GM23338 (cell line): ENCODE results near the gene FGG. TPM values are rescaled to one million over a fixed set of nuclear protein-coding genes. Genes with fewer than 3 reads are reported as not detected.

Experiments
- ATAC-seq: fragments of 200-7000 bp; cut with Tn5 transposase; 3 replicates; pipeline ENCODE4 v1.9.1; 2020
- DNase-seq: peaks from one replicate; pipeline ENCODE4 v3.0.0-alpha.2; 2015; ENCODE audit warnings: low spot score
- H2AFZ ChIP-seq: fragments of 200-600 bp; sonication (generic); 2 replicates; pipeline ENCODE4 v1.8.0; 2016; ENCODE audit warnings: antibody characterized with exemption, mild to moderate bottlenecking, moderate library complexity
- H3F3A ChIP-seq: fragments of 200-600 bp; sonication (generic); replicated peaks from 2 replicates; pipeline ENCODE4 v1.8.0; 2017; ENCODE audit warnings: antibody characterized with exemption, mixed run types, low read depth
- H3K27ac ChIP-seq: fragments of 200-600 bp; sonication (generic); 2 replicates; pipeline ENCODE4 v1.6.1; 2016; ENCODE audit warnings: low read depth
- H3K27me3 ChIP-seq: fragments of 200-600 bp; sonication (generic); 2 replicates; pipeline ENCODE4 v1.8.0; 2016; ENCODE audit warnings: mild to moderate bottlenecking, mixed run types, moderate library complexity; ENCODE audit not compliant: insufficient read depth
- H3K36me3 ChIP-seq: fragments of 200-600 bp; sonication (generic); 2 replicates; pipeline ENCODE4 v1.8.0; 2016; ENCODE audit warnings: mild to moderate bottlenecking; ENCODE audit not compliant: insufficient read depth
- H3K4me1 ChIP-seq: fragments of 200-600 bp; sonication (generic); 2 replicates; pipeline ENCODE4 v1.8.0; 2016; ENCODE audit warnings: mild to moderate bottlenecking, moderate library complexity; ENCODE audit not compliant: insufficient read depth
- H3K4me2 ChIP-seq: fragments of 200-600 bp; sonication (generic); 2 replicates; pipeline ENCODE4 v1.7.1; 2017; ENCODE audit warnings: mixed run types
- H3K4me3 ChIP-seq: fragments of 200-600 bp; sonication (generic); 2 replicates; pipeline ENCODE4 v1.6.1; 2016; ENCODE audit warnings: mixed run types
- H3K79me2 ChIP-seq: fragments of 200-600 bp; sonication (generic); replicated peaks from 2 replicates; pipeline ENCODE4 v1.8.0; 2017; ENCODE audit warnings: mild to moderate bottlenecking; ENCODE audit not compliant: insufficient read depth
- H3K9me2 ChIP-seq: fragments of 200-600 bp; sonication (generic); 2 replicates; pipeline ENCODE4 v1.8.0; 2017; ENCODE audit not compliant: insufficient read depth
- H4K20me1 ChIP-seq: fragments of 200-600 bp; sonication (generic); replicated peaks from 2 replicates; pipeline ENCODE4 v1.8.0; 2017; ENCODE audit warnings: mild to moderate bottlenecking; ENCODE audit not compliant: insufficient read depth
- H3K27ac Mint-ChIP-seq: 2 replicates; pipeline ENCODE4 v1.8.0; 2020; ENCODE audit warnings: inconsistent platforms, mild to moderate bottlenecking, moderate library complexity, mixed read lengths
- H3K27me3 Mint-ChIP-seq: 3 replicates; pipeline ENCODE4 v1.8.0; 2022; ENCODE audit warnings: low read depth, mild to moderate bottlenecking, moderate library complexity, mixed read lengths, inconsistent platforms; ENCODE audit not compliant: insufficient read depth, poor library complexity
- H3K36me3 Mint-ChIP-seq: 3 replicates; pipeline ENCODE4 v1.8.0; 2021; ENCODE audit warnings: low read depth, mild to moderate bottlenecking, inconsistent platforms, moderate library complexity, mixed read lengths
- H3K4me1 Mint-ChIP-seq: 3 replicates; pipeline ENCODE4 v1.8.0; 2020; ENCODE audit warnings: mild to moderate bottlenecking, inconsistent platforms, mixed read lengths
- H3K4me3 Mint-ChIP-seq: 3 replicates; pipeline ENCODE4 v1.8.0; 2021; ENCODE audit warnings: moderate library complexity, mild to moderate bottlenecking, inconsistent platforms, mixed read lengths
- H3K9me3 Mint-ChIP-seq: 3 replicates; pipeline ENCODE4 v1.8.0; 2020; ENCODE audit warnings: moderate library complexity, mild to moderate bottlenecking, inconsistent platforms, mixed read lengths
- CREB1 ChIP-seq: fragments of 250-450 bp; sonication (Bioruptor Pico); IDR thresholded peaks from 2 replicates; pipeline ENCODE4 v1.5.0; 2020; ENCODE audit warnings: low read depth, mild to moderate bottlenecking, moderate library complexity
- CTCF ChIP-seq, 2 experiments: fragments of 200-600 bp in 1 of 2; sonication (generic) in 1 of 2; conservative IDR thresholded peaks; 2 replicates each; pipeline versions ENCODE4 v1.5.1 to v1.6.1; 2016 to 2017; ENCODE audit warnings: antibody characterized with exemption in 2 of 2, low read depth in 2 of 2, mild to moderate bottlenecking in 2 of 2, moderate library complexity in 1 of 2
- ETS1 ChIP-seq: IDR thresholded peaks from 2 replicates; pipeline ENCODE4 v1.6.1; 2016; ENCODE audit warnings: antibody characterized with exemption
- EZH2 ChIP-seq: fragments of 200-600 bp; sonication (generic); IDR thresholded peaks from one replicate; pipeline ENCODE4 v1.8.0; 2017; ENCODE audit warnings: antibody characterized with exemption, mild to moderate bottlenecking, low read depth; ENCODE audit not compliant: unreplicated experiment
- EZH2phosphoT487 ChIP-seq: fragments of 200-600 bp; sonication (generic); IDR thresholded peaks from one replicate; pipeline ENCODE4 v1.8.1; 2018; ENCODE audit warnings: antibody characterized with exemption; ENCODE audit not compliant: unreplicated experiment
- JUNB ChIP-seq: IDR thresholded peaks from one replicate; pipeline ENCODE4 v1.6.1; 2016; ENCODE audit warnings: antibody characterized with exemption; ENCODE audit not compliant: unreplicated experiment
- REST ChIP-seq: IDR thresholded peaks from one replicate; pipeline ENCODE4 v1.6.1; 2018; ENCODE audit warnings: antibody characterized with exemption; ENCODE audit not compliant: unreplicated experiment
- STAT1 ChIP-seq: IDR thresholded peaks from one replicate; pipeline ENCODE4 v1.6.1; 2016; ENCODE audit warnings: antibody characterized with exemption; ENCODE audit not compliant: unreplicated experiment
- ZNF114 ChIP-seq: fragments of 250-450 bp; sonication (Bioruptor Pico); IDR thresholded peaks from 2 replicates; pipeline ENCODE4 v1.5.0; 2020; ENCODE audit warnings: mild to moderate bottlenecking, moderate library complexity
- ZNF331 ChIP-seq: fragments of 250-450 bp; sonication (Bioruptor Pico); IDR thresholded peaks from 2 replicates; pipeline ENCODE4 v1.5.0; 2020; ENCODE audit warnings: low read depth, mild to moderate bottlenecking, moderate library complexity
- polyA plus RNA-seq: library from polyadenylated mRNA; unstranded; fragments of >200 nt; fragmentation: Nextera tagmentation; extraction: Ambion mirVana; gene quantifications from 2 replicates; pipeline ENCODE4 v1.2.1, GENCODE V29; 2016
- total RNA-seq: library from RNA; depleted of rRNA; stranded (reverse); fragments of >200 nt; shearing (Covaris generic); gene quantifications from 2 replicates; pipeline ENCODE4 v1.2.3, GENCODE V29; 2014

The FGG gene
- total and polyA plus RNA-seq, 2 experiments from 2014 or later, result not detected

- Histone ChIP-seq H3F3A (no peaks in the 10 kb centered on the region), H3K4me3 (no peak overlapping the region), H4K20me1 (no peaks in the 10 kb centered on the region), H3K4me1 (peaks cover 6% of the 10 kb centered on the region; the same call in 1 of the 2 replicates), H3K79me2 (no peaks in the 10 kb centered on the region), H2AFZ (no peak overlapping the region), H3K27ac (no peak overlapping the region), H3K27me3 (no peaks in the 10 kb centered on the region), H3K4me2 (no peak overlapping the region), H3K9me2 (no peaks in the 10 kb centered on the region), H3K36me3 (no peaks in the 10 kb centered on the region)
- DNase-seq, result no peak
- Mint-ChIP-seq H3K4me1 (peaks cover 10% of the 10 kb centered on the region; the same call in 2 of the 3 replicates), H3K4me3 (no peak overlapping the region), H3K36me3 (no peaks in the 10 kb centered on the region), H3K27me3 (no peaks in the 10 kb centered on the region), H3K27ac (no peak overlapping the region), H3K9me3 (no peaks in the 10 kb centered on the region)
- no peak for TF ChIP-seq STAT1
- no peak for TF ChIP-seq EZH2phosphoT487
- no peak for TF ChIP-seq CREB1
- TF ChIP-seq ZNF331, result no peak
- no peak for ATAC-seq
Observed at GRCh38 chr4:154569584-154569983, 42.9 kb downstream of the FGG start.

- Histone ChIP-seq H3K36me3 (no peaks in the 10 kb centered on the region), H3K9me2 (no peaks in the 10 kb centered on the region), H2AFZ (no peak overlapping the region), H4K20me1 (no peaks in the 10 kb centered on the region), H3K79me2 (no peaks in the 10 kb centered on the region), H3K4me2 (no peak overlapping the region), H3K4me1 (peaks cover 6% of the 10 kb centered on the region; the same call in 1 of the 2 replicates), H3F3A (no peaks in the 10 kb centered on the region), H3K27ac (no peak overlapping the region), H3K4me3 (no peak overlapping the region), H3K27me3 (no peaks in the 10 kb centered on the region)
- no peak overlapping the region for H3K4me3 Mint-ChIP-seq
- ATAC-seq (no peak), DNase-seq (no peak)
- peaks cover 10% of the 10 kb centered on the region; the same call in 2 of the 3 replicates for H3K4me1 Mint-ChIP-seq
- no peaks in the 10 kb centered on the region for H3K9me3 Mint-ChIP-seq
- no peaks in the 10 kb centered on the region for H3K27me3 Mint-ChIP-seq
- H3K27ac Mint-ChIP-seq, result no peak overlapping the region
- H3K36me3 Mint-ChIP-seq, result no peaks in the 10 kb centered on the region
- TF ChIP-seq STAT1 (no peak), ZNF114 (CRISPR knock-in tag) (no peak), REST (no peak), EZH2 (no peak), ETS1 (no peak), EZH2phosphoT487 (no peak), JUNB (no peak), CTCF (conservative IDR thresholded peaks at IDR 0.05; ENCODE audit: low read depth in 2 of 2) (no peak)
Observed at GRCh38 chr4:154569028-154569427, 43.4 kb downstream of the FGG start.
